RWPE1 (cell line): Measurements from ENCODE around the gene COL5A3.

ENCODE experiments used
- CTCF ChIA-PET: fragments of 350-600 bp; sonication (Branson Sonifier 250); formaldehyde crosslinking; extraction: SDS; loops from one replicate; lab custom pipeline; 2021; lab: Yijun Ruan, JAX
- POLR2A ChIA-PET: fragments of 400-600 bp; formaldehyde crosslinking; extraction: SDS; loops from one replicate; lab custom pipeline; 2020; ENCODE audit warnings: antibody characterized with exemption; ENCODE audit not compliant: low non-redundant PET; lab: Yijun Ruan, JAX
- DNase-seq: peaks from one replicate; pipeline ENCODE4 v3.0.0; 2012; ENCODE audit warnings: low spot score
- H3K27ac ChIP-seq: fragments of 450-650 bp; 2 replicates; pipeline ENCODE4 v1.5.1; 2017
- CTCF ChIP-seq: fragments of 450-650 bp; conservative IDR thresholded peaks from 2 replicates; pipeline ENCODE4 v1.5.1; 2017; ENCODE audit warnings: low read depth, mild to moderate bottlenecking

COL5A3 gene

DNA sequence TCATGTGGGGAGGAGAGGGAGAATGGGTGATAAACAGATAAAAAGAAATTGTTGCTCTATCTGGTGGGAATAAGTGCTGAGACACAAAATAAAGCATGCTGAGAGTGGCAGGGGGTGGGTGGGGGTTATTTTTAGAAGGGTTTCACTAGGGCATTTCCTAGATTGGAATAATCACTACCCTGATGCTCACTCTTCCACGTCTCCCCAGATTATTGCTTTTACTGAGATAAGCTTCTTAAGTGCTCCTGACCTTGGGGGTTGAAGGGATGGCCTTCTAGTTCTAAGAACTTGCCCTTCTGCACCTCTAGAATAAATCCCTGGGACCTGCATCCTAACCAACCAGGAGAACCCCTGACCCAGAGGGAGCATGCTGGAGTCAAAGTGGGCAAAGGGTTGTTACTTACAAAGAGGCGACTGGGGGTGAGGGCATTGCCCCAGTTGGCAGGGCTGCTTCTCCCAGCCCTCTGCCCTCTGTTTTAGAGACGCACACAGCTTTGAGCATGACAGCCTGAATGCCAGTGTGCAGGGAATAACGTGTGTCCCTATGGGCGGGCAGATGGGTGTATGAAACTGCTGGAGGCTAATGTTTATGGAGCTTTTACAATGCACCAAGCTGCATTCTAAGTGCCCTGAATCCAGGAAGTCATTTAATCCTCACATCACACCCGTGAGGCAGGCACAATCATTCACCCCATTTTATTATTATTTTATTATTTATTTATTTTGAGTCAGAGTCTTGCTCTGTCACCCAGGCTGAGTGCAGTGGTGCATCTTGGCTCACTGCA lies 3.7 kb upstream of the COL5A3 start:
- no peak for TF ChIP-seq CTCF
- no peak for DNase-seq
- POLR2A ChIA-PET, result no interaction called here
- CTCF ChIA-PET, result interaction anchor here (1.0 kb wide), 2 partner anchors 14 kb away, joined by 3 to 8 read pairs; no protein-coding TSS in a partner anchor
- no peak overlapping the region for H3K27ac ChIP-seq

DNA sequence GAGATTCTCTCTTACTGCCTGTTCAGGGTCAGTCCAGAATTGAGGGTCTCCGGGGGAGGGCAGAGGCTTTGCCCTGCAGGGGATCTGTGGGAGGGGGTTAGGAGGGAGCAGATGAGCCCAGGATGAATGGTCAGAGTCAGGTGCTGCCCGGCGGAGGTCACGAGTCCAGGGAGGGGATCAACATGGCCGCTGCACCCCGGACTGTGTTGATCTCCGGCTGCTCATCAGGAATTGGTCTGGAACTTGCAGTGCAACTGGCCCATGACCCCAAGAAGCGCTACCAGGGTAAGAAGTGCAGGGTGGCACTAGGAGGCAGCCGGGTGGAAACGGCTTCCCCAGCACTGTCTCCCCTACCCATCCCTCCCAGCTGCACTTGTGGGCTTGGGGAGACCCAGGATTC lies 3.0 kb upstream of the COL5A3 start, which contains the start of gene RDH8:
TSS of gene RDH8 (plus strand) at position 168 of the 400 bp plus-strand sequence. CDS start at position 183, 15 bp downstream.
- DNase-seq, result no peak
- no peak for TF ChIP-seq CTCF
- ChIA-PET CTCF (interaction anchor here (1.0 kb wide), 1 partner anchor 14 kb away, joined by 3 read pairs; no protein-coding TSS in a partner anchor), POLR2A (no interaction called here)
- H3K27ac ChIP-seq, result peak within 1 kb of the TSS; percentile 87; the same call in 1 of the 2 replicates

DNA sequence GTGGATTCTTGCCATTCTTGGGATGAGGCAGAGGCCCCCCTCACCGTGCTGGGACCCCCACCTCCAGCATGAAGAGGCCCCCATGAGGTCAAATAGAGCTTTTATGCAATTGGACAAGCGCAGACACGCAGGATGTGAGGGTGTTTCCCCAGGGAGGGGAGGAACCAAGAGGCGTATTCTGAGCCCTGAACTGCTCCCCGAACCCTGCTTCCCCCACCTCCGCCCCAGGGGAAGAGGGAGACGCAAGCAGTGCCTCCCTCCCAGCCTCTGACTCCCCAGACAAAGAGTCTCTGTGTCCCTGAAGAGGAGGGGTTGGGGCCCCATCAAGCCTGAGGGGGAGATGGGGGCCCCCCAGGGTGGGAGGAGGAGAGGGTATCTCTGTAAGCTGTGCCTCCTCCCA lies 1.7 kb upstream of the COL5A3 start:
- no peak for DNase-seq
- peak overlapping the region; percentile 87; the same call in 1 of the 2 replicates for H3K27ac ChIP-seq
- POLR2A ChIA-PET, result no interaction called here
- CTCF ChIA-PET, result interaction anchor here (0.6 kb wide), 1 partner anchor 12 kb away, joined by 8 read pairs; no protein-coding TSS in a partner anchor
- TF ChIP-seq CTCF, result no peak

- POLR2A ChIA-PET, result no interaction called here
- H3K27ac ChIP-seq, result peak overlapping the region; percentile 87
- TF ChIP-seq CTCF, result no peak
- no peak for DNase-seq
- CTCF ChIA-PET, result interaction anchor here (0.9 kb wide), 1 partner anchor 18 kb away, joined by 4 read pairs; no protein-coding TSS in a partner anchor
Observed at GRCh38 chr19:10010939-10011338, 635 bp upstream of the COL5A3 start.

DNA sequence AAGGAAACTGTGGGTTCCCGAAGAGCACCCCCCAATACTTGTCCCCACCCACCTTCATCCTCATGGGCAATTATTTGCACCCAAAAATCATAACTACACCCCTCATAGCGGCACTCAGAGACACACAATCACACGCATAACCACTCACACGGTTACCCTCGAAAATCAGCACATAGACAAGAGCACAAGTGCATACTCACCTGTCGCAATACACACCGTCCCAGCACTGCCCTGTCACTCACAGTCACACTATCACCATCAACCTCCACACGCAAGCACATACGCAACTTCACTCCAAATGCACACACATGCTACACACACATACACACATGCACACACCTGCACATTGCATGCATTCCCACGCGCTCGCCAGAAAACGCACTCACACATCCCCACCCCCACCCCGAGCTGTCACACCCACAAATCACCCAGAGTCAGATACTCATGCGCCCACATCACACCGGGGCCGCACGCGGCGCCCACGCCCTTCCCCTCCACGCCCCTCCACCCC lies 535 bp downstream of the COL5A3 start:
- ChIA-PET POLR2A (interaction anchor here (0.6 kb wide), 1 partner anchor 680 kb away, joined by 4 read pairs; no protein-coding TSS in a partner anchor), CTCF (interaction anchor here (0.6 kb wide), 1 partner anchor 18 kb away, joined by 3 read pairs; no protein-coding TSS in a partner anchor)
- no peak for TF ChIP-seq CTCF
- H3K27ac ChIP-seq, result peak overlapping the region; percentile 87
- peak; percentile 28 for DNase-seq

DNA sequence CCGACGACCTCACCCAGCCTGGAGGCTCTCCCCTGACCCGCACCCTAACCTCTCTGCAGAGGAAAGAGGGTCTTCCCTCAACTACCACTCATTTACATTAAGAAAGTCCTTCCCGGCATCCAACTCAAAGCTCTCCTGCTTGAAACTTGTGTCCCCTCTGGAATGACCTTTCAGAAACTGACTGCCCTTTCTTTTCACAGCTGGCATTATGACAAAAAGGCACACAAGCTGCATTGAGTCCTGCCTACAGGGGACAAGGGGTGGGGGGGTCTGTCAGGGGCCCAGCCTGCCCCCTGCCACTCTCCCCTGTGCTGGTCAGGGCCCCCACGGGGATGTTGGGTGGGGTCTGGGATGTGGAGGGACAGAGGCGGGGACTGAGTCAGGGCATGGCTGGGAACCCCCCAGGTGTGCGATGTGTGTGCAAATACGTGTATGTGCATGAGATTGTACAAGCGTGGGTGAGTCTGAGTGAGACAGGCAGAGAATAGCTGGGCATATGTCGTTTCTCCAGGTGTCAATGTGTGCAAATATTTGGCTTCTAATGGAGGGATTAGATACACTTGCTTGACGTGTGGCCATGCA lies 2.0 kb downstream of the COL5A3 start:
- DNase-seq, result no peak
- TF ChIP-seq CTCF, result no peak
- CTCF ChIA-PET, result no interaction called here
- POLR2A ChIA-PET, result no interaction called here
- peak overlapping the region; percentile 87 for H3K27ac ChIP-seq
